K562 (cell line): Measurements from ENCODE around the gene CRIM1.

Source experiments
- BACH1 ChIP-seq: fragments of 200-800 bp; sonication (Bioruptor generic); IDR thresholded peaks from 2 replicates; pipeline ENCODE4 v1.6.1; 2016; ENCODE audit warnings: missing genetic modification characterization, missing compliant biosample characterization
- CREM ChIP-seq: IDR thresholded peaks from 2 replicates; pipeline ENCODE4 v1.6.1; 2014; ENCODE audit warnings: antibody characterized with exemption, low read depth
- CTCF ChIP-seq, 3 experiments: IDR thresholded peaks in 2 of 3; conservative IDR thresholded peaks in 1 of 3; 2 replicates each; pipeline ENCODE4 v1.5.1; 2011 to 2012; ENCODE audit warnings: low read length in 3 of 3, mild to moderate bottlenecking in 3 of 3, control low read depth in 2 of 3, improper control_type of control experiment in 1 of 3, inconsistent platforms in 1 of 3, low read depth in 1 of 3, mixed read lengths in 1 of 3, moderate library complexity in 1 of 3; ENCODE audit not compliant: insufficient read depth in 2 of 3
- E2F4 ChIP-seq: sonication (generic); formaldehyde crosslinking; IDR thresholded peaks from 2 replicates; pipeline ENCODE4 v1.8.0; 2022; ENCODE audit warnings: mild to moderate bottlenecking, low read depth, missing genetic modification reagents
- EP300 ChIP-seq: IDR thresholded peaks from 2 replicates; pipeline ENCODE4 v1.6.1; 2012; ENCODE audit warnings: low read length, improper control_type of control experiment
- FOXM1 ChIP-seq, 2 experiments: fragments of 450-650 bp in 1 of 2; sonication (generic) in 1 of 2; formaldehyde crosslinking in 1 of 2; IDR thresholded peaks; 2 replicates each; pipeline versions ENCODE4 v1.6.1 to v1.9.0; 2017 to 2022; ENCODE audit warnings: low read depth in 2 of 2, mild to moderate bottlenecking in 2 of 2, missing genetic modification reagents in 1 of 2, moderate library complexity in 1 of 2
- HNRNPL ChIP-seq: fragments of 200-400 bp; formaldehyde crosslinking; IDR thresholded peaks from 2 replicates; pipeline ENCODE4 v1.6.1; 2017; ENCODE audit warnings: low read depth, mild to moderate bottlenecking, low read length
- RCOR1 ChIP-seq, 2 experiments: IDR thresholded peaks; 2 replicates each; pipeline ENCODE4 v1.6.1; 2012; ENCODE audit warnings: low read depth in 2 of 2, low read length in 2 of 2, borderline replicate concordance in 1 of 2, improper control_type of control experiment in 1 of 2
- RFX5 ChIP-seq: IDR thresholded peaks from 2 replicates; pipeline ENCODE4 v1.6.1; 2011; ENCODE audit warnings: low read depth, mild to moderate bottlenecking, improper control_type of control experiment, low read length
- USF2 ChIP-seq: sonication (generic); formaldehyde crosslinking; IDR thresholded peaks from 2 replicates; pipeline ENCODE4 v1.5.0; 2020; ENCODE audit warnings: missing genetic modification reagents
- XRCC5 ChIP-seq: fragments of 200-400 bp; formaldehyde crosslinking; IDR thresholded peaks from 2 replicates; pipeline ENCODE4 v1.6.1; 2017; ENCODE audit warnings: low read depth, mild to moderate bottlenecking, low read length
- ZNF518B ChIP-seq: fragments of 250-450 bp; sonication (Bioruptor Pico); IDR thresholded peaks from 2 replicates; pipeline ENCODE4 v1.5.0; 2021; ENCODE audit warnings: mild to moderate bottlenecking, moderate library complexity

- TF ChIP-seq RCOR1 (IDR thresholded peaks at IDR 0.05; ENCODE audit: borderline replicate concordance in 1 of 2, low read depth in 2 of 2, low read length in 2 of 2) (no peak), HNRNPL (no peak), XRCC5 (no peak), RFX5 (no peak), EP300 (no peak), CTCF (IDR thresholded peaks at IDR 0.05 in 2 of 3, conservative IDR thresholded peaks at IDR 0.05 in 1 of 3; ENCODE audit: insufficient read depth in 2 of 3, low read depth in 1 of 3, low read length in 3 of 3) (no peak), E2F4 (CRISPR knock-in tag) (no peak), FOXM1 (IDR thresholded peaks at IDR 0.05; ENCODE audit: low read depth) (no peak), FOXM1 (CRISPR knock-in tag; IDR thresholded peaks at IDR 0.05; ENCODE audit: low read depth) (no peak), BACH1 (tag) (no peak), USF2 (CRISPR knock-in tag) (no peak), ZNF518B (CRISPR knock-in tag) (no peak), CREM (no peak)
These were observed 18.2 kb upstream of the CRIM1 start for GRCh38 chr2:36337354-36337753.
